SK-N-SH (cell line): ENCODE data around the gene AMFR. TPM values are rescaled to one million over a fixed set of nuclear protein-coding genes. Genes with fewer than 3 reads are reported as not detected.

Experiments
- CTCF ChIA-PET: fragments of 300-600, 350-600 bp; formaldehyde crosslinking; extraction: SDS; loops from one replicate; lab custom pipeline; 2021; lab: Yijun Ruan, JAX
- POLR2A ChIA-PET: fragments of 350-600 bp; sonication (Branson Sonifier 250); formaldehyde crosslinking; extraction: SDS; loops from one replicate; lab custom pipeline; 2020; ENCODE audit warnings: antibody characterized with exemption, inconsistent platforms; lab: Yijun Ruan, JAX
- DNase-seq: peaks from one replicate; pipeline ENCODE4 v3.0.0; 2012
- H2AFZ ChIP-seq: fragments of 200-600 bp; sonication (generic); 2 replicates; pipeline ENCODE4 v1.8.1; 2016; ENCODE audit warnings: antibody characterized with exemption, mild to moderate bottlenecking, low read depth
- H3F3A ChIP-seq: fragments of 200-600 bp; sonication (generic); replicated peaks from 2 replicates; pipeline ENCODE3; 2016; ENCODE audit warnings: antibody characterized with exemption, mild to moderate bottlenecking; ENCODE audit not compliant: insufficient read depth
- H3K27ac ChIP-seq, 2 experiments: fragments of 200-500 bp in 1 of 2; fragments of 200-600 bp in 1 of 2; sonication (Bioruptor generic) in 1 of 2; sonication (generic), shearing (Covaris generic) in 1 of 2; 2 replicates each; pipeline versions ENCODE4 v1.5.1 to v1.6.1; 2014 to 2016; ENCODE audit warnings: low read depth in 2 of 2, inconsistent platforms in 1 of 2, low read length in 1 of 2, mild to moderate bottlenecking in 1 of 2, mixed read lengths in 1 of 2
- H3K27me3 ChIP-seq: fragments of 200-600 bp; sonication (generic), shearing (Covaris generic); 2 replicates; pipeline ENCODE4 v1.6.1; 2016; ENCODE audit warnings: mixed run types; ENCODE audit not compliant: insufficient read depth
- H3K36me3 ChIP-seq, 2 experiments: fragments of 200-500 bp in 1 of 2; fragments of 200-600 bp in 1 of 2; sonication (Bioruptor generic) in 1 of 2; sonication (generic) in 1 of 2; replicated peaks in 1 of 2; 2 replicates each; pipeline versions ENCODE3 to v1.5.1; 2014 to 2016; ENCODE audit warnings: low read length in 1 of 2, mild to moderate bottlenecking in 1 of 2; ENCODE audit not compliant: insufficient read depth in 2 of 2, control insufficient read depth in 1 of 2
- H3K4me1 ChIP-seq, 2 experiments: fragments of 200-500 bp in 1 of 2; fragments of 200-600 bp in 1 of 2; sonication (Bioruptor generic) in 1 of 2; sonication (generic), shearing (Covaris generic) in 1 of 2; 2 replicates each; pipeline versions ENCODE4 v1.5.1 to v1.6.1; 2014 to 2016; ENCODE audit warnings: low read depth in 1 of 2, low read length in 1 of 2, mixed run types in 1 of 2; ENCODE audit not compliant: insufficient read depth in 2 of 2, control insufficient read depth in 1 of 2
- H3K4me2 ChIP-seq: fragments of 200-600 bp; sonication (generic), shearing (Covaris generic); 2 replicates; pipeline ENCODE4 v1.6.1; 2017; ENCODE audit warnings: mixed run types
- H3K4me3 ChIP-seq, 2 experiments: fragments of 200-500 bp in 1 of 2; fragments of 200-600 bp in 1 of 2; sonication (Bioruptor generic) in 1 of 2; sonication (generic), shearing (Covaris generic) in 1 of 2; 2 replicates each; pipeline versions ENCODE4 v1.5.1 to v1.8.1; 2014 to 2016; ENCODE audit warnings: low read depth in 2 of 2, inconsistent platforms in 1 of 2, low read length in 1 of 2, mild to moderate bottlenecking in 1 of 2, mixed read lengths in 1 of 2, moderate library complexity in 1 of 2
- H3K79me2 ChIP-seq: fragments of 200-600 bp; sonication (generic); 2 replicates; pipeline ENCODE4 v1.8.1; 2017; ENCODE audit warnings: mild to moderate bottlenecking; ENCODE audit not compliant: insufficient read depth
- H3K9ac ChIP-seq: fragments of 200-600 bp; sonication (generic); 2 replicates; pipeline ENCODE4 v1.6.1; 2017; ENCODE audit warnings: mixed run types
- H3K9me2 ChIP-seq: fragments of 200-600 bp; sonication (generic); 2 replicates; pipeline ENCODE4 v1.6.1; 2017; ENCODE audit warnings: mixed run types
- H3K9me3 ChIP-seq: fragments of 200-600 bp; sonication (generic); 2 replicates; pipeline ENCODE4 v1.6.1; 2017; ENCODE audit warnings: mixed run types, mild to moderate bottlenecking, moderate library complexity
- H4K20me1 ChIP-seq: fragments of 200-600 bp; sonication (generic); 2 replicates; pipeline ENCODE4 v1.6.1; 2017; ENCODE audit warnings: mild to moderate bottlenecking, mixed run types; ENCODE audit not compliant: insufficient read depth
- CHD2 ChIP-seq: fragments of 150-350 bp; IDR thresholded peaks from 2 replicates; pipeline ENCODE4 v1.6.1; 2018; ENCODE audit warnings: low read length; ENCODE audit not compliant: partially characterized antibody
- ELF1 ChIP-seq: IDR thresholded peaks from 2 replicates; pipeline ENCODE4 v1.4.0; 2012
- FOSL2 ChIP-seq: IDR thresholded peaks from 2 replicates; pipeline ENCODE4 v1.4.0; 2012; ENCODE audit warnings: low read depth, mild to moderate bottlenecking, moderate library complexity, borderline replicate concordance
- FOXJ3 ChIP-seq: sonication (generic); formaldehyde crosslinking; IDR thresholded peaks from 2 replicates; pipeline ENCODE4 v1.5.1; 2020; ENCODE audit warnings: mild to moderate bottlenecking, missing genetic modification reagents
- FOXM1 ChIP-seq: IDR thresholded peaks from 2 replicates; pipeline ENCODE4 v1.4.0; 2012; ENCODE audit warnings: low read depth, mild to moderate bottlenecking
- GABPA ChIP-seq: IDR thresholded peaks from 2 replicates; pipeline ENCODE4 v1.4.0; 2012; ENCODE audit warnings: low read depth, mild to moderate bottlenecking
- GATA2 ChIP-seq: sonication (generic); formaldehyde crosslinking; IDR thresholded peaks from 2 replicates; pipeline ENCODE4 v1.5.0; 2020; ENCODE audit warnings: mild to moderate bottlenecking, missing genetic modification reagents
- JUND ChIP-seq: IDR thresholded peaks from 2 replicates; pipeline ENCODE4 v1.4.0; 2012
- MEF2A ChIP-seq: IDR thresholded peaks from 2 replicates; pipeline ENCODE4 v1.4.0; 2012; ENCODE audit warnings: low read depth, borderline replicate concordance
- MXI1 ChIP-seq: IDR thresholded peaks from 2 replicates; pipeline ENCODE4 v1.6.1; 2012; ENCODE audit warnings: mild to moderate bottlenecking, low read depth, low read length, improper control_type of control experiment
- RAD21 ChIP-seq: IDR thresholded peaks from 2 replicates; pipeline ENCODE4 v1.6.1; 2012; ENCODE audit warnings: mild to moderate bottlenecking, low read length
- RFX5 ChIP-seq: IDR thresholded peaks from 2 replicates; pipeline ENCODE4 v1.6.1; 2012; ENCODE audit warnings: mild to moderate bottlenecking, improper control_type of control experiment, low read length
- SIN3A ChIP-seq: IDR thresholded peaks from 2 replicates; pipeline ENCODE4 v1.6.1; 2012; ENCODE audit warnings: low read depth, mild to moderate bottlenecking, low read length, moderate library complexity, borderline replicate concordance
- TAF1 ChIP-seq: IDR thresholded peaks from 2 replicates; pipeline ENCODE4 v1.6.1; 2012; ENCODE audit warnings: low read depth, mild to moderate bottlenecking, low read length, moderate library complexity, borderline replicate concordance
- TCF12 ChIP-seq: IDR thresholded peaks from 2 replicates; pipeline ENCODE4 v1.4.0; 2012
- WGBS: methylation state at CpG from one replicate; pipeline ENCODE4 v1.1.6; 2017; ENCODE audit warnings: low lambda C conversion rate; 5-methylcytosine and 5-hydroxymethylcytosine counted together
- polyA plus RNA-seq, 3 experiments: library from polyadenylated mRNA; depleted of rRNA; stranded (reverse); fragments of >200 nt; gene quantifications; 2 replicates each; pipeline ENCODE4 v1.2.3, GENCODE V29; 2012
- TF ChIP-seq, protein P1 (sequence below): IDR thresholded peaks from 2 replicates; pipeline ENCODE4; 2012
- TF ChIP-seq, protein P2 (sequence below): fragments of 150-350 bp; IDR thresholded peaks from 2 replicates; pipeline ENCODE4 v1.6.1; 2017; ENCODE audit warnings: antibody characterized with exemption, low read length, low read depth, borderline replicate concordance
- TF ChIP-seq, protein P3 (sequence below): IDR thresholded peaks from 2 replicates; pipeline ENCODE4 v1.6.1; 2012; ENCODE audit warnings: mild to moderate bottlenecking, low read depth, low read length, moderate library complexity
- TF ChIP-seq, protein P4 (sequence below): fragments of 150-350 bp; IDR thresholded peaks from 2 replicates; pipeline ENCODE4 v1.6.1; 2016; ENCODE audit warnings: mild to moderate bottlenecking, low read depth, low read length
- TF ChIP-seq, protein P5 (sequence below): IDR thresholded peaks from 2 replicates; pipeline ENCODE4 v1.4.0; 2012; ENCODE audit warnings: low read depth, borderline replicate concordance
- TF ChIP-seq, protein P6 (sequence below): IDR thresholded peaks from 2 replicates; pipeline ENCODE4 v1.4.0; 2012; ENCODE audit warnings: low read depth

The AMFR gene
- polyA plus RNA-seq, 1 of the 3 experiments (the other 2 are of a cell fraction) = 65.3 TPM

DNA sequence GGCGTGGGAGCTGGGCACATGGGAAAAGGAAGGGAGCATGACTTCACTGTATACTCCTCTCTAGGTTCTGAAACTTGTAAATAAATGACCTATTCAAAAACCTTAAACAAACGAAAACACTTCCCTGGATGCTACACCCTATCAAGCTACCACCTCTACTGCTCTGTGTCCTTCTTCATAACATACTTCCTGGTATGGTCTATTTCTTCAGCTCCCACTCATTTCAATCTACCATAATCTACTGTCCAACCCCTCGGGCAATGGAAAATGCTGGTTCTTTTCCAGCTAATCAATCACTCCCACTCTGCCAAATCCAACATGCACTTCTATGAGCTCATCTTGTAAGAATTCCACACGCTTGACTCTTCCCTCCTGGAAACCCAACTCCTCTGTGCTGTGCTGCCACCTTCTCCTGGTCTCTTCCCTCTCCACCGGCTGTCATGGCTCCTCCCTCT, 42.4 kb downstream of the AMFR start:
- Histone ChIP-seq H3K27me3 (no peaks in the 10 kb centered on the region), H2AFZ (no peak overlapping the region), H3K4me2 (no peak overlapping the region), H4K20me1 (no peaks in the 10 kb centered on the region), H3K27ac (no peak overlapping the region), H3K4me1 (no peaks in the 10 kb centered on the region), H3F3A (no peaks in the 10 kb centered on the region)
- WGBS = 83% methylated on average over 5 of the region's 5 CpGs
- no peak for TF ChIP-seq TAF1
- TF ChIP-seq, protein P1, sequence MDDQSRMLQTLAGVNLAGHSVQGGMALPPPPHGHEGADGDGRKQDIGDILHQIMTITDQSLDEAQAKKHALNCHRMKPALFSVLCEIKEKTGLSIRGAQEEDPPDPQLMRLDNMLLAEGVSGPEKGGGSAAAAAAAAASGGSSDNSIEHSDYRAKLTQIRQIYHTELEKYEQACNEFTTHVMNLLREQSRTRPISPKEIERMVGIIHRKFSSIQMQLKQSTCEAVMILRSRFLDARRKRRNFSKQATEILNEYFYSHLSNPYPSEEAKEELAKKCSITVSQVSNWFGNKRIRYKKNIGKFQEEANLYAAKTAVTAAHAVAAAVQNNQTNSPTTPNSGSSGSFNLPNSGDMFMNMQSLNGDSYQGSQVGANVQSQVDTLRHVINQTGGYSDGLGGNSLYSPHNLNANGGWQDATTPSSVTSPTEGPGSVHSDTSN = no peak
- no peak for TF ChIP-seq CHD2
- TF ChIP-seq FOXJ3 (CRISPR knock-in tag) = no peak
- TF ChIP-seq SIN3A = no peak
- TF ChIP-seq ELF1 = no peak
- TF ChIP-seq, protein P2, sequence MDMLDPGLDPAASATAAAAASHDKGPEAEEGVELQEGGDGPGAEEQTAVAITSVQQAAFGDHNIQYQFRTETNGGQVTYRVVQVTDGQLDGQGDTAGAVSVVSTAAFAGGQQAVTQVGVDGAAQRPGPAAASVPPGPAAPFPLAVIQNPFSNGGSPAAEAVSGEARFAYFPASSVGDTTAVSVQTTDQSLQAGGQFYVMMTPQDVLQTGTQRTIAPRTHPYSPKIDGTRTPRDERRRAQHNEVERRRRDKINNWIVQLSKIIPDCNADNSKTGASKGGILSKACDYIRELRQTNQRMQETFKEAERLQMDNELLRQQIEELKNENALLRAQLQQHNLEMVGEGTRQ = no peak
- TF ChIP-seq FOSL2 = no peak
- no peak for TF ChIP-seq GATA2
- TF ChIP-seq FOXM1 = no peak
- TF ChIP-seq, all 33 proteins: peak for 0
- Histone ChIP-seq H3K9me2 (no peaks in the 10 kb centered on the region), H3K79me2 (peaks cover 10% of the 10 kb centered on the region; the same call in 1 of the 2 replicates), H3K9me3 (no peaks in the 10 kb centered on the region), H3K9ac (no peak overlapping the region), H3K36me3 (peaks cover 35 to 76% of the 10 kb centered on the region in 2 experiments), H3K4me3 (no peak overlapping the region)
- CTCF ChIA-PET = interaction anchor here (0.9 to 1.5 kb wide), 2 partner anchors 13 to 319 kb away, joined by 4 read pairs; no protein-coding TSS in a partner anchor
- DNase-seq = no peak
- POLR2A ChIA-PET = no interaction called here

DNA sequence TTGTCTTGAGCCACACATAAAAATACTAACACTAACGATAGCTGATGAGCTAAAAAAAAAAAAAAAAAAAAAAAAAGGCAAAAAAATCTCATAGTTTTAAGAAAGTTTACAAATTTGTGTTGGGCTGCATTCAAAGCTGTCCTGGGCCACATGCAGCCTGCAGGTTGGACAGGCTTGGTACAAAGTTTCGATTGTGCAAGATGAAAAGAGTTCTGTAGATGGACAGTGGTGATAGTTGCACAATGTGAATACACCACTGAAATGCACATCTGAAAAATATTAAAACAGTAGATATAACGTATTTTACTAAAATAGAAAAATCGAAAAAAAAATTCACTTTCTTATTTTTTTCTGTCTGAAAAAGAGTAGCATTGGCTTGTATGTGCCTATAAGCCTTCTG, 42.9 kb downstream of the AMFR start:
- H3K4me1 ChIP-seq = no peaks in the 10 kb centered on the region
- no peak overlapping the region for H3K27ac ChIP-seq
- no peak overlapping the region for H3K9ac ChIP-seq
- H4K20me1 ChIP-seq = no peaks in the 10 kb centered on the region
- H3K27me3 ChIP-seq = no peaks in the 10 kb centered on the region
- DNase-seq = no peak
- no peak overlapping the region for H2AFZ ChIP-seq
- peaks cover 35 to 74% of the 10 kb centered on the region in 2 experiments for H3K36me3 ChIP-seq
- peaks cover 11% of the 10 kb centered on the region; the same call in 1 of the 2 replicates for H3K79me2 ChIP-seq
- no peaks in the 10 kb centered on the region for H3F3A ChIP-seq
- no peaks in the 10 kb centered on the region for H3K9me2 ChIP-seq
- H3K4me3 ChIP-seq = no peak overlapping the region
- no peak overlapping the region for H3K4me2 ChIP-seq
- ChIA-PET CTCF (interaction anchor here (0.9 to 1.5 kb wide), 2 partner anchors 12 to 320 kb away, joined by 4 read pairs; no protein-coding TSS in a partner anchor), POLR2A (no interaction called here)
- H3K9me3 ChIP-seq = no peaks in the 10 kb centered on the region
- WGBS = 86% methylated on average over 4 of the region's 4 CpGs
- TF ChIP-seq FOXM1 (no peak), MEF2A (no peak), GATA2 (no peak), GABPA (no peak), RFX5 (no peak), JUND (no peak), TCF12 (no peak), MXI1 (no peak), SIN3A (no peak), RAD21 (no peak)
- TF ChIP-seq, protein P3, sequence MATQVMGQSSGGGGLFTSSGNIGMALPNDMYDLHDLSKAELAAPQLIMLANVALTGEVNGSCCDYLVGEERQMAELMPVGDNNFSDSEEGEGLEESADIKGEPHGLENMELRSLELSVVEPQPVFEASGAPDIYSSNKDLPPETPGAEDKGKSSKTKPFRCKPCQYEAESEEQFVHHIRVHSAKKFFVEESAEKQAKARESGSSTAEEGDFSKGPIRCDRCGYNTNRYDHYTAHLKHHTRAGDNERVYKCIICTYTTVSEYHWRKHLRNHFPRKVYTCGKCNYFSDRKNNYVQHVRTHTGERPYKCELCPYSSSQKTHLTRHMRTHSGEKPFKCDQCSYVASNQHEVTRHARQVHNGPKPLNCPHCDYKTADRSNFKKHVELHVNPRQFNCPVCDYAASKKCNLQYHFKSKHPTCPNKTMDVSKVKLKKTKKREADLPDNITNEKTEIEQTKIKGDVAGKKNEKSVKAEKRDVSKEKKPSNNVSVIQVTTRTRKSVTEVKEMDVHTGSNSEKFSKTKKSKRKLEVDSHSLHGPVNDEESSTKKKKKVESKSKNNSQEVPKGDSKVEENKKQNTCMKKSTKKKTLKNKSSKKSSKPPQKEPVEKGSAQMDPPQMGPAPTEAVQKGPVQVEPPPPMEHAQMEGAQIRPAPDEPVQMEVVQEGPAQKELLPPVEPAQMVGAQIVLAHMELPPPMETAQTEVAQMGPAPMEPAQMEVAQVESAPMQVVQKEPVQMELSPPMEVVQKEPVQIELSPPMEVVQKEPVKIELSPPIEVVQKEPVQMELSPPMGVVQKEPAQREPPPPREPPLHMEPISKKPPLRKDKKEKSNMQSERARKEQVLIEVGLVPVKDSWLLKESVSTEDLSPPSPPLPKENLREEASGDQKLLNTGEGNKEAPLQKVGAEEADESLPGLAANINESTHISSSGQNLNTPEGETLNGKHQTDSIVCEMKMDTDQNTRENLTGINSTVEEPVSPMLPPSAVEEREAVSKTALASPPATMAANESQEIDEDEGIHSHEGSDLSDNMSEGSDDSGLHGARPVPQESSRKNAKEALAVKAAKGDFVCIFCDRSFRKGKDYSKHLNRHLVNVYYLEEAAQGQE = no peak
- TF ChIP-seq, protein P4, sequence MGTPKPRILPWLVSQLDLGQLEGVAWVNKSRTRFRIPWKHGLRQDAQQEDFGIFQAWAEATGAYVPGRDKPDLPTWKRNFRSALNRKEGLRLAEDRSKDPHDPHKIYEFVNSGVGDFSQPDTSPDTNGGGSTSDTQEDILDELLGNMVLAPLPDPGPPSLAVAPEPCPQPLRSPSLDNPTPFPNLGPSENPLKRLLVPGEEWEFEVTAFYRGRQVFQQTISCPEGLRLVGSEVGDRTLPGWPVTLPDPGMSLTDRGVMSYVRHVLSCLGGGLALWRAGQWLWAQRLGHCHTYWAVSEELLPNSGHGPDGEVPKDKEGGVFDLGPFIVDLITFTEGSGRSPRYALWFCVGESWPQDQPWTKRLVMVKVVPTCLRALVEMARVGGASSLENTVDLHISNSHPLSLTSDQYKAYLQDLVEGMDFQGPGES = no peak
- TF ChIP-seq, protein P5, sequence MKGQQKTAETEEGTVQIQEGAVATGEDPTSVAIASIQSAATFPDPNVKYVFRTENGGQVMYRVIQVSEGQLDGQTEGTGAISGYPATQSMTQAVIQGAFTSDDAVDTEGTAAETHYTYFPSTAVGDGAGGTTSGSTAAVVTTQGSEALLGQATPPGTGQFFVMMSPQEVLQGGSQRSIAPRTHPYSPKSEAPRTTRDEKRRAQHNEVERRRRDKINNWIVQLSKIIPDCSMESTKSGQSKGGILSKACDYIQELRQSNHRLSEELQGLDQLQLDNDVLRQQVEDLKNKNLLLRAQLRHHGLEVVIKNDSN = no peak
- TF ChIP-seq, protein P6, sequence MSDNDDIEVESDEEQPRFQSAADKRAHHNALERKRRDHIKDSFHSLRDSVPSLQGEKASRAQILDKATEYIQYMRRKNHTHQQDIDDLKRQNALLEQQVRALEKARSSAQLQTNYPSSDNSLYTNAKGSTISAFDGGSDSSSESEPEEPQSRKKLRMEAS = no peak
